HG03280 (cell line): ENCODE results near the gene SHC1.
A peak's percentile ranks its signal among the peaks of the same experiment; 100 is the strongest.

Experiments
- ATAC-seq: cut with Tn5 transposase; IDR thresholded peaks from one replicate; pipeline ENCODE4 v1.9.1; 2021; ENCODE audit warnings: mild to moderate bottlenecking, moderate library complexity; ENCODE audit not compliant: unreplicated experiment

Gene SHC1

DNA sequence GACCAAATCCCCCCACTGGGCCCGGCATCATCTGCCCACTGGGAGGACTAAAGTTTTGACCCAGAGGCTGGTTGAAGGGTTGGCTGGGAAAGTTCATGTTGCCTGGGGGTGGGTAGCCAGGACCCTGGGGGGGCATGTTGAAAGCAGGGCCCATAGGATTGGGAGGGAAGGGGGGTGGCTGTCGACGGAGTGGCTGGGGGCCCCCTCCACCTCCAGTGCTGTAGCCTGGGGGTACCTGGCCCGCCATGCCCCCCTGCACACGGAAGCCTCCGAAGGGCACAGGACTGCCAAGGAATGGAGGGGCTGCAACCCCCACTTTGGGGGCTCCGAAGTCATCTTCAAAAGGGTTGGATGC, 11.1 kb downstream of the SHC1 start:
- no peak for ATAC-seq

DNA sequence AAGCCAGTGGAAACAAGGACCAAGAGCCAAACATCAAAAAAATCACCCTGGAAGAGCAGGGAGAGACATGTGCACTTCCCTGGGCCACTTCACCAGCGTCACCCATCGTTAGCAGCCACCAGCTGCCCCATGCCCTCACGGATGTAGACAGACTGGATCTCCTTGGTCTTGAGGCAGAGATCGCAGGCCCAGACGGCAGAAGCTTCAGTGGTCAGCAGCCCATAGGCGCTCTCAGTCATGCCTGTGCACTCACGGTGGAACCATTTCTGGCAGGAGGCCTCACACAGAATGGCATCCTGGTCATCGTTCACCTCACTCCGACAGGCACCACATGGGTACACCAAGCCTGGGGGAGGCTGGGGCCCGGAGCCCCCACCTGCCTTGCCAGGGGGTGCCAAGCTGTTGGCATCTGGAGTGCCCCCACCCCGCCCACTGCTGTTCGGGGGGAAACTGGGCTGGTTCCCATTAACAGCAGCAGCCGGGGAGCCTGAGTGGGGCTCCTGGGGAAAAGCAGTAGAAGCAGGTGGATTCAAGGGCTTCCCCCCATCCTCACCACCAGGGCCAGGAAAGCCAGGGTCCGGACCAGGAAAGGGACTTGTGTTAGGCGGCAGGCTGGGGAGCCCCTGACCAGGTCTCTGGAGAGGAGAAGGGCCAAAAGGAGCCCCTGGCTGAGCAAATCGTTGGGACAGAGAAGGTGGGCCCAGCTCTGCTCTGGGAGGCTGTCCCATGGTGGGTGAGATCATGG, 11.7 kb downstream of the SHC1 start:
- no peak for ATAC-seq

DNA sequence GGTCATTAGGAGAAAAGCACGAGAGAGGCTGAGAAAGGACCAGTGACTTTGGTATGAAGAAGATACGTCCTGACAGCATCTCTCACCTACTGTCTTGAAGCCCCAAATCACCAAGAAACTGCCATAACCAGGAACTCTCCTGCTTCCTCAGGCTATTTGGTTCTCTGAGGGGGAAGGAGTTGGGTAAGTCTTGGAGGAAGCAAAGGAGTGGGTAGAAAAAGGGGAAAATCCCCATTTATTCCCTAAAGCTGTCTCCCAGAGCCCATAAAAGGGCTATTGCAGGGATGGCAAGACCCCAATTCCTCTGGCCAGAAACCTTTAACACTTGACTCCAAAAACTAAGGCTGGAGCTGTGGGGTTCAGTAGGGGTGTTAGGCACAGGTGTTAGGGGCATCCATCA, 12.5 kb downstream of the SHC1 start:
- ATAC-seq: no peak

DNA sequence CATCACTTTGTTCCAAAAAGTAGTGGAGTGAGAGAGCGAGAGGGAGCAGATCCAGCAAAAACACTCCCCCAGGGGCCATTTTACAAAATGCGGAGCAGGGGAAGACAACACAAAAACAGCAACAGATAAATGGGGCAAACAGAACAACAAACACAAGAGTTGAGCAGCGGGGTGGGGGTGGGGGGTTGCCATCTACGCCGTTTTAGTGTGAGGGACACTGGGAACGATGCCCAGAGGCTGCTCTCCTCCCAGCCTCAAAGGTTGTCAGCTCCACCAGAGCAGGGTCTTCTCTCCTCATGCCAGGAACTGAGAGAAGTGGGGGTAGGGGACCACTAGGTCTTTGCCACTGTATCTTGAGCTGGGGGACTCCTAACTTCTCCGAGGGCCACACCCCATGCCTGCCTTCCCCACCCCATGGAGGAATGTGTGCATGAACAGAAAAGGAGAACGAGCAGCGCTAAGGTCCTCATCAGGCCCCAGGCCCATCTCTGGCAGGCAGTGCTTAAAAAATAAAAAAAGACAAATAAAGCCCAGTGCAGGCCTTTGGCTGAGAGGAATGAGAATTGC, 13.4 kb downstream of the SHC1 start:
- no peak for ATAC-seq

DNA sequence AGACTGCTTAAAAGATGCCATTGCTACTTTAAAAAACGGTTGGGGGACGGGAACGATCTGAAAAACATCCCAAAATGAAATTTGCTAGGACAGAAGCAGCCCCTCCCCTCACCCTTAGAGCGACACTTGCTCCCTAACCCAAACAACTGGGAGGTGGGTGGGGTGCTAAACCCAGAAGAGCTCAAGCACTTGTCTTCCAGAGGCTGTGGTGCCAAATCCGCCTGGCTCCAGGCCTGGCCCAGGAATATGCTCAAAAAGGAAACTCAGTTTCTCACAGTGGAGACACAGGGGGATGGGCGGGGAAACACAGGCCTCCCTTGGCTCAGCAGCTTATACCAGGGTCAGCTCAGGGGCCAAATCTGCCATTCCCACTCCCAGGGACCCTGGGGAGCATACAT, 14.0 kb downstream of the SHC1 start:
- ATAC-seq: no peak

DNA sequence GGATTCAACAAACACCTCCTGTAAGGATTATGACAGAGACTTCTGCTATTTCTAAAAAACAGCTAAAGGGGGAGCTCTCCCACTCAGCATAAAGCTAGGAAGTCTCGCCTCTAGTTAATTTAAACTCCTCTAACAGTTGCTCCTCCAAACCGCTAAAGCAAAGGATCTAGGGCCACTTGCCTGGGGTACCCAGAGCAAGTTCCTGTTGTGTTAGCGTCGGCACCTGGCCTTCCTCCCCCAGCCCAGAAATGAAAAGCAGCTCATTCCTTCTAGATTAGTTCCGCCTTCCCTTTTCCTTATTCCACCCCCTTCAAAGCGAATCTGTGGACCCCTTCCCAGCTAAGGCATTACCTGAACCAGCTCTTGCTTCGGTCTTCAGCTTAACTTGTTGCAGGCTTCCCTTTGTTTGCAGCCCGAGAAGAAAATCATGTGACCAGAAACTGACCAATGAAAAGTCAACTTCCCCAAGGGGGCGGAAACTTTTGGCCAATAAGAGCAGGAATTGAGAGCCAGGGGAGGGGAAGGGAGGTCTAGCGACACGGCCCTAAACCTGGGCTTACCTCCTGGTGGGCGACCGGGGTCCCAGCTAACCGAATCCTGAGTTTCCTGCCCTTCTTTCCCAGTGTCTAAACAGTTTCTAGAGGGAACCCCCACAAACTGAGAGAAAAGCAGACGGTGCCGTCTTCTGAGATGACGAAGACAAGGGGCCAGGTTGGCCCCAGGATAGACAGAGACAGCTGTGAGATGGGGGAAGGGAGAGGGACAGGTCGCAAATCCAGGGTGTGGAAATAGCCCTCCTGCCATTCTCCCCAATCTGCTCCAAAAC, 14.6 kb downstream of the SHC1 start, which contains the start of gene PBXIP1:
Gene PBXIP1 (minus strand): TSS at position 382 of the 826 bp plus-strand sequence. CDS start 2,378 bp downstream, outside the sequence.
- ATAC-seq: peak; percentile 58

DNA sequence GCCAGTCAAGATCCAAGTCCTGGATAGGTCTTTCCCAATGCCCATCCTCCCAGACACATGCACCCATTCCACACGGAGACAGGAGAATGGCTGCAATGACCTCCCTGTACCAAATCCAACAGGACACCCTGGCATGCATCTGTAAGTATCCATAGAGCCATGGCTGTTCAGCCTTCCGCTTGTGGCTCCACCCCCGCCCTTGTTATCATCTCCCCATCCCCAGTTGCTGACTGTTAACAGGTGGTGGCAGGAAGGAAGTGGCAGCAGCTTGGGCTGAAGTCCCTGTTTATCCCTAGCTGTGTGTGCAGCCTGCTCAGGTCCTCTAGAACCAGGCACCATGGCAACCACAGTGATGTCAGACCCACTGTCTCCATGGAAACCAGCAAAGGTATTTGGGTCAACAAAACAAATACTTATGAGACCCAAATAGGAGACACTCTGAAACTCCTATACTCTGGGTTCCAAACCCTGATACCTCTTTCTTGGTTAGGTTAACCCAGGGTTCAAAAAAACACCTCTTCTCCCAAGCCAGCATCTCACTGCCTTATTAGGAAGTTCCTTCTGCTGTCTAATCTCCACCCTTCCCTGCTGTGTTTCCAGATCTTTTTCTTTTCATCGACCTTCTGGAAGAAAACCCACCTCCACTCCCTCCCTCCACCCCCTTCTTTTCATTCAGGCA, 15.4 kb downstream of the SHC1 start:
- peak; percentile 49 for ATAC-seq

DNA sequence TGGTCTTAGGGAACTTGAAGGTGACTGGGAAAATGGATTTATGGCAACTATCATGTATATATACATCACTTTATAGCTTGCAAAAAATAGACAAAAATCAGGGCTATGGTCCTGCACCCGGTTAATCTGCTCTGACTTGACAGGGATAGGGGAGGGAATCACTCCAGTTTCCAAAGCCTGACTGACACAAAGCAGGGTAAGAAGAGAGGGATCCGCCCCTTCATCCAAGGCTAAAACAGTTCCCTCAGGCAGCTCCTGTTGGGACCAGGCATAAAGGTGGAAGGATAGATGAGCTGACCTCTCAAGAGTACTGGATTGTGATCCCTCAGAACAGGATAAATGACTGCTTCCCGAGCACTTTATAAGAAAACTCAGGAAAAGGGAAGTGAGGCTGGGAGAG, 16.0 kb downstream of the SHC1 start:
- ATAC-seq: no peak

DNA sequence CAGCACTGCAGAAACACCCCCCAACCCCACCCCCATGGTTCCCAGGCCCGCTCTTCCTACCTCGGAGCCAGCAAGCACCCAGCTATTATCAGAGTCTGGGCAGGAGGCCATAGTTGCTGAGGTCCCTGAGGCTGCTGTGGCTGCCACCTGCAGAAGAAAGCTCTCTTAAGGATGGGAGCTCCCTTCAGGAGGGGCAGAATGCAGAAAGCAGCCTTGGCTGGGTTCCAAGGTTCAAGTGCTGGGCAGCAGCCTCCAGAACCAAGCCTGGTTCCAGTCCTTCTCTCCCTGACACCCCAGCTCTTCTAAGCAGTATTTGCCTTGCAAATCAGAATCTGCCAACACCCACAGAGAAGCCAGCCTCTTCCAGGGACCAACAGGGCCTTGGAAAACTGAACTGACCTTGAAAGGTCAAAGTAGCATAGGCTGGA, 16.9 kb downstream of the SHC1 start:
- ATAC-seq: no peak

DNA sequence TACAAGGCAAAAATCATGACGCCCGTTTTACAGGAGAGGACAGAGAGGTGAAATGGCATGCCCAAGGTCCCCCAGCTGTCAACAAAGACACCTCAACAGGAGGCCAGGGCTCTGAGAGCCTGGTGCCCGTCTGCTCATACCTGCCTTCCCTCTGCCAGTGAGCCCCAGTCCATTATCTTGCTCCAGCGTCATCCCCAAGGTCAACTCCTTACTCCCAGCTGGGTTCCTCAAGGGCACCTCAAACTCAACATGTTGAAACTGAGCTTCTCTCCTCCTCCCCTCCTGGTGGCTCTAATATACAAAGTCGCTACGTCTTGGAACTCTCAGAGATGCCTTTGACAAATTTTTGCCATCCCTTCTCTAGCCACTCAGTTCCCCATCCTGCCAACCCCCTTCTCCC, 17.9 kb downstream of the SHC1 start:
- ATAC-seq: no peak

DNA sequence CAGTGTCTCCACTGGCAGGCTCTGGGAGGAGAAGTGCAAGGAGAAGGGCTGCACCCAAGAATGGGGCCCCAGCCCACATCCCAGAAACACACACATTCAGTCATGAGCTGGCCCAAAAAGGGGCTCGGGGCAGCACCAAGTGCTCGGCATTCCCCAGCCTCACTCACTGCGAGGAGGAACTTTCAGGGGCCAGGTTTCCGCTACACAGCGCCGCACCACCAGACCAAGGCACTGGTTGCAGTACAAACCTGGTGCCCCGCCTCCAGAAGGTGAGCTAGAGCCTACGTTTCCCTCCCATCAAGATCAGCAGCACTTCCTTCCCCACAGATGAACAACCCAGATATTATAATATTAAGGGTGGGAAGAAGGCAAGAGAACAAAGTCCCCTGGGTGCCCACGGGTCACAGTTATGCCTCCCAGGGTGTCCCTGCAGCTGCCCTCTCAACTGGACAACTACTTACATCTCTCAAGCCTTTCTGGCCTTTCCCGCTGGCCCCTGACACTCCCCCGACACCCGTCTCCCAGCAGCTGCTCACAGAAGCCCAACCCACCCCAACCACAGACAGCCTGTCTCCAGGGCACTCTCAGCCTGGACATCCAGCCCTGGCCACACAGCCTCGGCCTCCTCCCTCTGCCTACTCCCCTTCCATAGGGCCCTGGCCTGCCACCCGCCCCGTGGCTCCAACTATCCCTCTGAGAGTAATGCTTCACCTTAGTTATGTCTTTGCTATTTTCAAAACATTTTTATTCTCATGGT, 18.5 kb downstream of the SHC1 start:
- no peak for ATAC-seq

DNA sequence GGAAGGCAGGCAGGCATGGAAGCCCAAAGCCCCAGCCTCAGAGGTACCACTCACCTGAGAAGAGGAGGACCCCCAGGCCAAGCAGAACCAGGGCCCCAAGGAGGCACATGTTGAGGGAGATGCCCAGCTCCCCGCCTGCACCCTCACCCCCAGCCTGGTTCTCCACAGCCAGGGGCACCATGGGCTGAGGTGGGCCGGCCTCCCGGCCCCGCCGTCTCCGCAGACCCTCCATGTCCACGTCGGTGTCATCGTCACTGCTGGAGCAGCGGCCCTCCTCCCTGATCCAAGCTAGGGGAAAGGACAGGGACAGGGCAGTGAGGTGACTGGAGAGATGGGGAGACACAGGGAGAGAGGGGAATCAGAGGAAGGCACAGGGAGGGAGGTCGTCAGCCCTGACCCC, 22.5 kb downstream of the SHC1 start:
- no peak for ATAC-seq

DNA sequence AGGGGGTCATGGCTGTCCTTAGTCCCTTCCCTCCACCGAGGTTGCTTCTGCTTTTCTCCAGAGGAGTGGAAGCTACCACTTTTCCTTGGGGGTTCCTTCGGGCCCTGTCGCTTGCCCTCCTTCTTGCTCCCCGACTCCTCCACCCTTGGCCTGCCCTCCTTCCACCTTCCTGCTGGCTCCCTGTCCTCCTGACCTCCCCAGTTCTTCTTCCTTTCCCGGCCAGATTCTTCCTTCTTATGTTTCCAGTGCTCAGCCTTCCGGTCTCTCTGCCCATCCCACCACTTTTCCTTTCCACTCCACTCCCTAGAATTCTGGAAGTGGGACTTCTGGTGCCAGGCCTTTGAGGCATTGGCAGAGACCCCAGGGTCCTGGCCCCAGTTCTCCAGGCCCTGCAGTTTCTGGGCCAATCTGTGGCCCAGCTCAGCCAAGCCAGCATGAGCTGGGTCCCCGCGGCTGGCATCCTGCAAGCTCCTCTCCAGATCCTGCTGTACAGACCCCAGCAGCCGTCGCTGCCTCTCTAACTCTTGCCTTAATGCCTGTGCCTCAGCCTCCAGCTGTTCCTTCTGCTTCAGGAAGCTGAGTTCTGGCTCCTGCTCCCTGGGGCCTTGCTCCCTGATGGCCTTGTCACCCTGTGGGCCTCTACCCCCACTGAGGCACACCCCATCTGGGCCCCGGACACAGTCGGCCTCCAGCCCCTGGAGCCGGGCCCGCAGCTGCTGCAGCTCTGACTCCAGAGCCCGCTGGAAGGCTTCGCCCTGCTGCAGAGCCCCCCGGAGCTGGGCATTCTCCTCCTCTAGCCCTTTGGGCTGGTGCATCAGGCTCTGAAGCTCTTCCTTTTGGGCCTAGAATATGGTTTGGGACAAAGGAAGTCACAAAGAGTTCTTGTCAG, 24.3 kb downstream of the SHC1 start:
- ATAC-seq: no peak

DNA sequence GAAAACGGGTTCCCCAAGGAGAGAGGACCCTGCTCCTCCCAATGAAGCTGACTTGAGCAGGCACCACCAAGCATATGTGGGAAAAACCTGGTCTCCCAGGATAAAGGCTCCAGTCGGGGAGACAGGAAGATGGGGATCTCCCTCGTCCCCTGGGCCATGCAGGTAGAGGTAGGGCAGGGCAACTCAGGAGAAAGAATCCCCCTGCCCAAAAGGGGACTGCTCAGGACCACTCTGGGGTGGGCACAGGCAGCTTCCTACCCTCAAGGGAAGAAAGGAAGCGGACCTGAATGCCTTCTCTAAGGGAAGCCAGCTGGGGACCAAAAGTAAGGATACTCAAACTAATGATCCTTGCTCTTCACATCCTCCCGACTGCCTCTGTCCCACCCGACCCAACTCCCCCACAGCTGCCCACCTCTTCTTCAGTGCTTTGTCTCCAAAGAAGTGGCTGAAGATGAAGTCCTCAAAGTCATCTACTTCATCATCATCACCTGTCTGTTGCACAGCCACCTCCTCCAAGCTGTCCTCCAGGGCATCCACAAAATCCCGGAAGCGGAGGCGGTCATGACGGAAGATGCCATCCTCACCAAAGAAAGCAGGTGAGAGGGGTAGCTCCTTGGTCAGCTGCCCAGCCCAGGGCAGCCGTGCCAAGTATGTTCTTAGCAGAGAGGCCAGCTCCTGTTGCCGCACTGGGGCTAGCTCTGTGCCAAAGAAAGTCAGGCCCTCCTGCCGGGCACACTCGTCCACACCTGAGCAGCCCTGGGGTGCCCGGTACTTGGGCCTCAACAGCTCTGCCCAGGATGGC, 25.2 kb downstream of the SHC1 start:
- ATAC-seq: no peak

DNA sequence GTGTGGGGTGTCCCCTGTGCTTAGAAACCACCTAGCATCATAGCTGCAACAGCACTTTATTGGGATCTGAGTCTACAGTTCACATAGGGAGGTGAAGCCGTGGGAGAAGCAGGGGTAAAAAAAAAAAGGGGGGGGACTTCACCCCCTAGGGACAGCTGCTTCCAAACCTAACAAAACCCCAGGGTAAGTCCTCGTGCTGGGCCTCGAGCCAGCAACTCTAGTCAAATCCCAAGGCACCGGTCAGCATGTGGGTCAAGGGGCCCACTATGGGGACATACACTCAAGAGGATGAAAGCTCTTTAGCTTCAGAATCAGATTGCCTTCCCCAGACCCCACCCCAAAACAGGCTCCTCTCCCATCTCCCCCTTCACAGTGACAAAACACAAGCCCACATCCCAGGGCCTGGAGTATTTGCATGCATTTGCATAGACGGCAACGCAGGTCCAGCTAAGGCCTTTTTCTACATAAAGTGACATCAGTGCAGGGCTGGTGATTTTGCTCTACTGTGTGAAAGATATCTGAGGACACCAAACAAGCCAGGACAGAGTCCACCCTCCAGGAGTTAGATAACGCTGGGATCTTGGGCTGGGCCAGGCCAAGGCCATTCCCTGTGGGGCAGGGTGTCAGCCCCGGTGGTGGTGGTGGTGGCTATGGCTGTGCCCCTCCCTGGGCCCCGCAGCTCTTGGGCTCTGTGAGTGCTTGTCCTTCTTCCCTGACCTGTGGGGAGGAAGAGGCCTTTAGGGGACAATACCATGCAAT, 26.0 kb downstream of the SHC1 start:
- ATAC-seq: no peak

DNA sequence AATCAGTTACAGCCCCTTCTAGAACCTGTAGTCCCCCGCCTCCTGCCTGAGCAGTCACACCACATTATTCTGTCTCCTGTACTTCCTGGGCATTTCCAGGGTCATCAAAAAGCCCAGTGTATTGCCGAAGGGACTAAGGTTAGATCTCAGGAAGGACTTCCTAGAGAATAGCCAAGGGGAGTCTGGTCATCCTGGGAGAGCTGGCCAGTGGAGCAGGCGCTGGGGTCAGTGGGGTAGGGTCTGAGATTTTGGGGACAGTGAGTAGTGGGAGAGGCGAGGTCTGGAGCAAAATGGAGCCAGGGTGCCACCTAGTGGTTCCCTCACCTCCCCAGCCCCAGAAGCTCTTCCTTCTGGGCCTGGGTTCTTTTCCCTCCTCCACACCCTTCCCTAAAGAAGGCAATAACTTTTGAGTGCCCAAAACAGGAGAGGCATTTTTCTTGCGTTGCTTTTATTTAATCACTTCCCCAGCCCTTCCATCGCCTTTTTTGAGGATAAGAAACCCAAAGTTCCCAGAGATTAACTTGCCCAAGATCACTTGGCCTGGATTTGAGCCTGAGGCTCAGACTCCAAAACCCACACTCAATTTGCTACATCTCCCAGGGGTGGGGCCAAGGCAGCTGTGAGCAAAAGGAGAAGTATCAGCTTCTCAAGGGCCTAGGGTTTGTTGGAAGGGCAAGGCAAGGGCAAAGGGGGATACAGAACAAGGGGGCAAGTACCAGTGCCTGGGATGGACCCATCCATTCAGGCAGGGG, 26.7 kb downstream of the SHC1 start:
- no peak for ATAC-seq

DNA sequence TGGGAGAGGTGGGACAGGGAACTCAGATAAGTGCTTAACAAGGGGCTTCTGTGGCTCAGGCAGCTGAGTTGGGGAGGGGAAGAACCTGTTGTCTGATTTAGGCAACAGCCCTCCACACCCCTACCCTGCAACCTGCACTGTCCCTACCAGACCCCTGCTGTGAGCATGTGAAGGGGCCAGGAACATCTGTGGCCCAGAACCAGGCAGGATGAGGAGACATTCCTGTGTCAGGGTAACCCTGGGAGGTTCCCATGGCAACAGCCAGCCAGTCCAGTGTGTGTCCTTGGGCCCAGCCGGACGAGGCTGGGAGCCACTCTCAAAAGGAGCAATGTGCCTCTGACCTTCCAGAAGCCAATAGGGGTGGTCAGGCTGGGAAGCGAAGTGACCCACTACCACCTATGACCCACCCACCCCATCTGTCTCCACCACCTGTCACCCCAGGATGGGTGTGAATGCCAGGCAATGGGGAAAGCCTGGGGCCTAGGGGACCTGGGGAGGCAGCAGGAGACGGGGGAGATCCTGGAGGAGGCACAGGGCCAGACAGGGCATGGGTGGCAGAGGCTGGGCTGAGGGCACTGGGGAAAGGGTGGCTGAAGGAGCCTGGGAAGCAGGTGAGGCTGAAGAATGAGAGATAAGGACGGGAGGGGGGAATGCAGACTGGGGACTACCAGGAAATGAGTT, 29.1 kb downstream of the SHC1 start:
- no peak for ATAC-seq
